Neural cell (in vitro differentiated cells): ENCODE results near the gene RUSF1.

Experiments used
- EP300 ChIP-seq: fragments of 450-650 bp; conservative IDR thresholded peaks from 2 replicates; pipeline ENCODE4 v1.6.1; 2014; ENCODE audit warnings: antibody characterized with exemption, mild to moderate bottlenecking, moderate library complexity; ENCODE audit not compliant: poor library complexity, severe bottlenecking
- EZH2 ChIP-seq: fragments of 200-600, 300-800 bp; shearing (Covaris generic), sonication (generic); IDR thresholded peaks from 2 replicates; pipeline ENCODE4 v1.6.1; 2014; ENCODE audit warnings: antibody characterized with exemption, low read length, borderline replicate concordance, mild to moderate bottlenecking; ENCODE audit not compliant: insufficient read depth, poor library complexity, severe bottlenecking
- MXI1 ChIP-seq: fragments of 450-650 bp; conservative IDR thresholded peaks from 2 replicates; pipeline ENCODE4 v1.6.1; 2014; ENCODE audit warnings: antibody characterized with exemption, mild to moderate bottlenecking; ENCODE audit not compliant: poor library complexity, severe bottlenecking
- POLR2AphosphoS5 ChIP-seq: IDR thresholded peaks from 2 replicates; pipeline ENCODE4 v1.6.1; 2012
- RAD21 ChIP-seq: fragments of 450-650 bp; conservative IDR thresholded peaks from 2 replicates; pipeline ENCODE4 v1.6.1; 2014; ENCODE audit warnings: antibody characterized with exemption, mild to moderate bottlenecking, moderate library complexity
- TAF1 ChIP-seq: IDR thresholded peaks from 2 replicates; pipeline ENCODE4 v1.6.1; 2012; ENCODE audit warnings: low read depth
- TF ChIP-seq, protein P1 (sequence below): fragments of 450-650 bp; IDR thresholded peaks from 2 replicates; pipeline ENCODE4 v1.5.1; 2014; ENCODE audit warnings: antibody characterized with exemption, mild to moderate bottlenecking, moderate library complexity; ENCODE audit not compliant: poor library complexity, severe bottlenecking

DNA sequence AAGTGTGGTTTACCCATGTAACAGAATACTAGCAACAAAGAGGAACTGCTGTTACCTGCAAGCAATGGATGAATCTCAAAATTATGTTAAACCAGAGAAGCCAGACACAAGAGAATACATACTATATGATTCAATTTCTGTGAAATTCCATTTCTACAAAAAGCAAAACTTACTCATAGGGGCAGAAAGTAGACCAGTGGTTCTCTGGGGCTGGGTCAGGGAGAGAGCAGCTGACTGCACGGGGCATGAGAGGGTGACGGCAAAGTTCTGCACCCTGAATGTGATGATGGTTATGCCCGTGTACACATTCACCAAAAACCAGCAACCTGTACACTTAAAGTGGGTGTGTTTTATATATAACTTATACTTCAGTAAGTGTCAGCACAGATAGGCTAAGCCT is 68.7 kb downstream of the RUSF1 start:
- TF ChIP-seq EP300 (no peak), MXI1 (no peak), EZH2 (no peak), RAD21 (no peak), POLR2AphosphoS5 (no peak), TAF1 (no peak)
- TF ChIP-seq, protein P1, sequence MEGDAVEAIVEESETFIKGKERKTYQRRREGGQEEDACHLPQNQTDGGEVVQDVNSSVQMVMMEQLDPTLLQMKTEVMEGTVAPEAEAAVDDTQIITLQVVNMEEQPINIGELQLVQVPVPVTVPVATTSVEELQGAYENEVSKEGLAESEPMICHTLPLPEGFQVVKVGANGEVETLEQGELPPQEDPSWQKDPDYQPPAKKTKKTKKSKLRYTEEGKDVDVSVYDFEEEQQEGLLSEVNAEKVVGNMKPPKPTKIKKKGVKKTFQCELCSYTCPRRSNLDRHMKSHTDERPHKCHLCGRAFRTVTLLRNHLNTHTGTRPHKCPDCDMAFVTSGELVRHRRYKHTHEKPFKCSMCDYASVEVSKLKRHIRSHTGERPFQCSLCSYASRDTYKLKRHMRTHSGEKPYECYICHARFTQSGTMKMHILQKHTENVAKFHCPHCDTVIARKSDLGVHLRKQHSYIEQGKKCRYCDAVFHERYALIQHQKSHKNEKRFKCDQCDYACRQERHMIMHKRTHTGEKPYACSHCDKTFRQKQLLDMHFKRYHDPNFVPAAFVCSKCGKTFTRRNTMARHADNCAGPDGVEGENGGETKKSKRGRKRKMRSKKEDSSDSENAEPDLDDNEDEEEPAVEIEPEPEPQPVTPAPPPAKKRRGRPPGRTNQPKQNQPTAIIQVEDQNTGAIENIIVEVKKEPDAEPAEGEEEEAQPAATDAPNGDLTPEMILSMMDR: no peak
